GM19238 (cell line): ENCODE measurements around the gene B3GNT7.

Experiments used
- DNase-seq: peaks from one replicate; pipeline ENCODE4 v3.0.0; 2011; ENCODE audit warnings: low spot score; ENCODE audit not compliant: insufficient read length

Gene B3GNT7

DNA sequence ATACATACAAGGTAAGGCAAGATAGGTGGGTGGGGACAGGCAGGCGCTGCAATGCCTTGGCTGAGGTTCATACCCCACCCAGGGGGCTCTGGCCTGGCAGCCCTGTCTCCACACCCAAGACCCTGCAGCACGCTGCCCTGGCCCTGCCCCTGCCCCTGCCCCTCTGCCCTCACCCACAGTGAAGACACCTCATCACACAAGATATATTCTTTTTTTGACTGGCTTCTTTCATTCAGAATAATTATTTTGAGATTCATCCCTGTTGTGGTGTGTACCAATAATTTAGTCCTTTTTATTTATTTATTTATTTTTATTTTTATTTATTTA lies 11.4 kb upstream of the B3GNT7 start:
- DNase-seq: no peak

DNA sequence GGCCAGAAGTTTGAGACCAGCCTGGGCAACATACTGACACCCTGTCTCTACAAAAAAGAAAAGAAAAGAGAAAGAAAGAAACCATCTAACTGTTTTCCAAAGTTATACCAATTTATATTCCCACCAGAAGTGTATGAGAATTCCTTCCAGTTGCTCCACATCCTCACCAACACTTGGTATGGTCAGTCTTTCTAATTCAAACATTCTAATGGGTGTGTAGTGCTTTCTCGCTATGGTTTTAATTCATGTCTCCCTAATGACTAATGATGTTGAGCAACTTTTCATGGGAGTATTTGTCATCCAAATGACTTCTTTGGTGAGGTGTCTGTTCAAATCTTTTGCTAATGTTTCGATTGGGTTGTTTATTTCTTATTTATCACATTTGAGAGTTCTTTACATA lies 10.5 kb upstream of the B3GNT7 start:
- no peak for DNase-seq

DNA sequence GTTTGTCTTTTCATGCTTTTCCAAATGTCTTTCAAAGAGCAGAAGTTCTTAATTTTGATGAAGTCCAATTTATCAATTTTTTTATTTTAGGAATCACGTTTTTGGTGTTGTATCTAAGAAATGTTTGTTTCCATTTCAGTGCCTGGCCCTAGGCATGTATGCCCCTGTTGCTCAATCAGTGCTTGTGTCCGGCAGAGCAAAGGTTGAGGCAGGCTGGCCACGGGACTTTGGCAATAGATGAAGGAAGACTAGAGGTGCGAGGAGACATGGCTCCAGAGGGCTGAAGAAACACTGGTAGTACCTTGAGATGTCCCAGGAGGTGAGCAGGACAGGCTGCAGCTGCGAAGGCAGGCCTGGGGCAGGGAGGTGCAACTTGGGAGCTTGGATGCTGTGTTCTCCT lies 10.1 kb upstream of the B3GNT7 start:
- no peak for DNase-seq

- no peak for DNase-seq
Observed at GRCh38 chr2:231386446-231386845, 9.1 kb upstream of the B3GNT7 start.

GRCh38 chr2:231387904-231388724 lies 7.4 kb upstream of the B3GNT7 start:
- no peak for DNase-seq

- DNase-seq: no peak
Observed at GRCh38 chr2:231388725-231389346, 6.7 kb upstream of the B3GNT7 start.

GRCh38 chr2:231390667-231391066 lies 4.8 kb upstream of the B3GNT7 start:
- DNase-seq: no peak

GRCh38 chr2:231391981-231392380 lies 3.5 kb upstream of the B3GNT7 start:
- no peak for DNase-seq

GRCh38 chr2:231392431-231393148 lies 2.9 kb upstream of the B3GNT7 start:
- DNase-seq: no peak

GRCh38 chr2:231393149-231394131 lies 2.1 kb upstream of the B3GNT7 start:
- DNase-seq: peak; percentile 85

DNA sequence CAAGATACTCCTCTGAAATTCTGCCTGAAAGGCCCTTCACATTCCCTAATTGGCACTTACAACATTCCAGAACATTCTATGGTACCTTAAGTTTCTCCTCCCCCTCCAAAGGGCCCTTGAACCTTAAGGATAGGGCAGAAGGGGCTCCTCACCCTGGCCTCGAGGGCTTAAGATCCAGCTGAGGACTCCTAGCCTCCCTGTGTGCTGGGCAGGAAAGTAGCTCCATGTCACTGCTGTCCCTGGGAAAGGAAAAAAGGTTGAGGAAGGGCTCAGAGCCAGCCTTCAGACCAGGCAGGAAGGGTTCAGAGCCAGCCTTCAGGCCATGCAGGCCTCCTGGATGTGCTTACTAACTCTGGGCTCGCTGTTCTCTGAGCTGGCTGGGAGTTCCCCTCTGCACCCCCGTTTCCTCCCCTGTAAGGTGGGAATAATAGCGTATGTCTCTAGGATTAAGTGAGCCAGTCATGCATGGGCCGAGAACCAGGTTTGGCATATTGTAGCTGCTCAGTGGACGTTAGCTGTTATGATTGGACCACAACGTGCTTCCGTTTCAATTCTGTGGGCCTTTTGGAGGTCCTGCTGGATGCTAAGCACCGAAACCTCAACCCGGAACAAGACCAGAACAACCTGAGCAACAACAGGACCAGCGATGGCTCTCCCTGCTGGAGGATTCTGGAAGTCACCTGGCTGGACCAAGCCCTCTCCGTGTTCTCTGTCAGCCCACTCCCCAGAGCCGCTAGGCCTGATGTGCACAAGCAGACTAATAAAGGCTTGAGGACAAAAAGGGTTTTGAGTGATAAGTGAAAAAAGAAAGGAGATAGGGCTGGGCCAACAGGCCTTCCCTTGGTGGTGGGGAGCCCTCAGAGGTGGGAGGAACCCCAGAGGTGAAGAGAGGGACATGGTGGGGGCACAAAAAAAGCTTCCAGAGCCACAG lies 1.0 kb upstream of the B3GNT7 start:
- DNase-seq: peak; percentile 88

- DNase-seq: no peak
Observed at GRCh38 chr2:231396058-231396821, 730 bp downstream of the B3GNT7 start.

- DNase-seq: no peak
Observed at GRCh38 chr2:231397011-231397927, 1.8 kb downstream of the B3GNT7 start.

DNA sequence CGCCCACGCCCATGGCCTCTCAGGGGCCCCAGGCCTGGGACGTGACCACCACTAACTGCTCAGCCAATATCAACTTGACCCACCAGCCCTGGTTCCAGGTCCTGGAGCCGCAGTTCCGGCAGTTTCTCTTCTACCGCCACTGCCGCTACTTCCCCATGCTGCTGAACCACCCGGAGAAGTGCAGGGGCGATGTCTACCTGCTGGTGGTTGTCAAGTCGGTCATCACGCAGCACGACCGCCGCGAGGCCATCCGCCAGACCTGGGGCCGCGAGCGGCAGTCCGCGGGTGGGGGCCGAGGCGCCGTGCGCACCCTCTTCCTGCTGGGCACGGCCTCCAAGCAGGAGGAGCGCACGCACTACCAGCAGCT lies 2.4 kb downstream of the B3GNT7 start:
- no peak for DNase-seq

GRCh38 chr2:231398585-231398984 lies 3.1 kb downstream of the B3GNT7 start:
- DNase-seq: no peak

DNA sequence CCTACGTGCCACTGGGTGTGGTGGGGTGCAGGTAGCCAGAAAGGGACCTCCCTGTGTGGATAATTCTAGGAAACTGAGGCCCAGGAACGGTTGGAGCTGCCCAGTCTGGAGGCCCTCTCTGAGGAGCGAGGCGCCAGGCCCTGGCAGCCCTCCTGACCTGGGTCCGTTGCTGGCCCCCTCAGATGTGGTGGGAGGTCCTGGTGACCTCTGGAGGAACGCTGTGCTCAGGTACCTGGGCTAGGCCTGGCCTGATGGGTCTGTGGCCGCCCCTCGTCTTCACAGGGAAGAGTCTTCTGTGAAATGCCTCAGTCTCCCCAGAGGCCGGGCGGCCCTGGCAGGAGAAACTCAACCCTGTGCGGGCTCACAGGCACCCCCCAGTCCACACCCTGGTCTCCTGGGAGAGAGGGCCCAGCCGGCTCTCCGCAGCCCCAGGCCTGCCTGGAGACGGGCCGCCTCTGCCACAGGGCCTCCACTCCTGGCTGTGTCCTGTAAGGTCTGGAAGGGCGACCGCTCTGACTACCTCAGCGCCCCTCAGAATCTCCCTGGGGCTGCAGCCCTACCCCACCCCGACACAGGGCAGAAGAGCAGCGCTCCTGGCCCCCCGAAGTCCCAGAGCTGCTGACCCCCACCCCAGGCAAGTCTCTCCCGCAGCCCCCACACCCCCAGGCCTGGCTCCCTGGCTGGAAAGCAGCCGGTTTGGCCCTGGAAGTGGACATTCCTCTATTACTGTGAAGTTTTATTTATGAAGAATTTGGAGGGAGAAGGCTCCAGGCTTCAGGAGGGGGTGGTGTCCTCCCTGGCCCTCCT lies 3.7 kb downstream of the B3GNT7 start:
- no peak for DNase-seq

DNA sequence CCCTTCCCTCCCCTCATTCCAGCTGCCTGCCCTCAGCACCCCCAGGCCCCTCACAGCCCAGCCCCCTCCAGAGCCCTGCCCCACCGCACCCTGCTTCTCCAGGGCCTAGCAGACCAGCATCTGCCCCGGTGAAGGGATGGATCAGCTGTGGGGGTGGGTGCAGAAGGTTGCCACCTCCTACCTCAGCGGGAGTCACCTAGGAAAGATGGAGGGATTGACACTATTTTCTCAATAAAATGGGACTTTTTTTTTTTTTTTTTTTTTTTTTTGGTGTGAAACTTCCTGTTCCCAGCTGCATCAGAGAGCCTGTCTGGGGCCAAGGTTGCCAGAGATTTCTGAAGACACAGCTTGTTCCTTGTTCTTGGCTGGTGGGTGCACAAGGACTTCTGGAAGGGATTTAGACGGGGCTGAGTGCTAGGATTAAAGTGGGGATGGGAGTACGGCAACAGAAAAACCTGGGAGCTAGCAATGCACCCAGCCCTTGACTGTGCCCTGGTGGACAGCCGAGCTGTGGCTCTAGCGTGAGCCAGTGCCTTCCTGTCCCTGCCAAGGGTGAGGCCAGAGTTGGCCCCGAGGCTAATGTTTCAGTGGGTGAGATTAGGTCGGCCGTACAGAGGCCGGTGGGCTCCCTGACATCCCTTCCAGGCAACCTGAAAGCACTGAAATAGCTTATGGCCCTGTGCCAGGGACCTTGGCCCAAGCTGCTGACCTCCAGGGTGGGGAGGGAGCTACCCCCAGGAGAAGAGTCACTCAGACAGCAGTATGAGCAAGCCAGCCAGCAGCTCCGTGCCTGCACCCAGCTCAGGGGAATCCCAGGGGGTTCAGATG lies 4.6 kb downstream of the B3GNT7 start:
- no peak for DNase-seq
